ENCODE measurements around the gene MACF1. TPM values are rescaled to one million over a fixed set of nuclear protein-coding genes. Genes with fewer than 3 reads are reported as not detected.

MACF1 gene
- total RNA-seq, 1 experiment from 2014 or later: 103 TPM

- no peak overlapping the region for H3K4me3 ChIP-seq (ENCODE audit: low read length)
- no peaks in the 10 kb centered on the region for H3F3A ChIP-seq (ENCODE audit: low read length, unreplicated experiment)
- no peak overlapping the region for H3K9ac ChIP-seq (ENCODE audit: low read length)
- no peak overlapping the region for H3K4me2 ChIP-seq (ENCODE audit: low read length)
- TF ChIP-seq EZH2phosphoT487 (IDR thresholded peaks at IDR 0.05; ENCODE audit: borderline replicate concordance, low read length): no peak
- TF ChIP-seq, protein P1, sequence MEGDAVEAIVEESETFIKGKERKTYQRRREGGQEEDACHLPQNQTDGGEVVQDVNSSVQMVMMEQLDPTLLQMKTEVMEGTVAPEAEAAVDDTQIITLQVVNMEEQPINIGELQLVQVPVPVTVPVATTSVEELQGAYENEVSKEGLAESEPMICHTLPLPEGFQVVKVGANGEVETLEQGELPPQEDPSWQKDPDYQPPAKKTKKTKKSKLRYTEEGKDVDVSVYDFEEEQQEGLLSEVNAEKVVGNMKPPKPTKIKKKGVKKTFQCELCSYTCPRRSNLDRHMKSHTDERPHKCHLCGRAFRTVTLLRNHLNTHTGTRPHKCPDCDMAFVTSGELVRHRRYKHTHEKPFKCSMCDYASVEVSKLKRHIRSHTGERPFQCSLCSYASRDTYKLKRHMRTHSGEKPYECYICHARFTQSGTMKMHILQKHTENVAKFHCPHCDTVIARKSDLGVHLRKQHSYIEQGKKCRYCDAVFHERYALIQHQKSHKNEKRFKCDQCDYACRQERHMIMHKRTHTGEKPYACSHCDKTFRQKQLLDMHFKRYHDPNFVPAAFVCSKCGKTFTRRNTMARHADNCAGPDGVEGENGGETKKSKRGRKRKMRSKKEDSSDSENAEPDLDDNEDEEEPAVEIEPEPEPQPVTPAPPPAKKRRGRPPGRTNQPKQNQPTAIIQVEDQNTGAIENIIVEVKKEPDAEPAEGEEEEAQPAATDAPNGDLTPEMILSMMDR (conservative IDR thresholded peaks at IDR 0.05; ENCODE audit: low read depth, low read length): no peak
- TF ChIP-seq EZH2 (IDR thresholded peaks at IDR 0.05; ENCODE audit: low read length, unreplicated experiment): no peak
- DNase-seq (no peak), ATAC-seq (no peak)
- intact Hi-C loops (cut with micrococcal nuclease): no loop called here
- H3K27ac ChIP-seq (ENCODE audit: low read length): no peak overlapping the region
- peaks cover 13% of the 10 kb centered on the region for H3K36me3 ChIP-seq (ENCODE audit: low read depth, low read length)
- H2AFZ ChIP-seq (ENCODE audit: low read length): no peak overlapping the region
- CTCF ChIA-PET: no interaction called here
- H3K9me3 ChIP-seq (ENCODE audit: low read length): no peaks in the 10 kb centered on the region
- BruUV-seq (replicated peaks): no TSS peak
- no peaks in the 10 kb centered on the region for H3K27me3 ChIP-seq (ENCODE audit: low read length)
- no peaks in the 10 kb centered on the region for H3K9me2 ChIP-seq (replicated peaks; ENCODE audit: low read length)
- peaks cover 12% of the 10 kb centered on the region for H4K20me1 ChIP-seq (ENCODE audit: low read length)
- H3K4me1 ChIP-seq (ENCODE audit: insufficient read depth, low read length): peaks cover 14% of the 10 kb centered on the region; the same call in 1 of the 2 replicates
- H3K79me2 ChIP-seq (ENCODE audit: low read length): peaks cover 63% of the 10 kb centered on the region
- POLR2A ChIA-PET (ENCODE audit: unreplicated experiment): no interaction called here
Observed at GRCh38 chr1:39418236-39418635, 213.7 kb downstream of the MACF1 start.

DNA sequence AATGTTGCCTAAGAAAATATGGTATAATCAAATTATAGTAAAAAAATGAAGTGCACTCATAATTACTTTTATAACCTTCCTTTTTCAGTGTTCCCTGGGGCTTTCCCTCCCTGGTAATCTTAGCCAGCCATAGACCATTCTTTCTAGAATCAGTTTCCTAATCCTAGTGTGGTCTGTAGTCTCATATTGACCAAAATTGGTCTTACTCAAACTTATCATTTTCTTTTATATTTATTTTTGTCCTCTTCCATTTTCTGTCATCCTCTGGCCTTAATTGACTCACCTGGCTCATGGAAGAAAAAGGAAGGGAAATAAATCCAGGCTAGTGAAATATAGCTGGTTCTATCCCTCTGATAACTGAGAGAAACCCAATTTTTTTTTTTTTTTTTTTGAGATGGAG lies 216.0 kb downstream of the MACF1 start:
- BruUV-seq (replicated peaks): no TSS peak
- 0 out of 2 replicates have a peak, but pooled peaks cover 4% of the 10 kb centered on the region for H3K4me1 ChIP-seq (ENCODE audit: insufficient read depth, low read length)
- DNase-seq: no peak
- H2AFZ ChIP-seq (ENCODE audit: low read length): no peak overlapping the region
- H3K36me3 ChIP-seq (ENCODE audit: low read depth, low read length): peaks cover 31% of the 10 kb centered on the region
- ChIA-PET CTCF (no interaction called here), POLR2A (ENCODE audit: unreplicated experiment) (no interaction called here)
- no peak overlapping the region for H3K27ac ChIP-seq (ENCODE audit: low read length)
- TF ChIP-seq EZH2phosphoT487 (IDR thresholded peaks at IDR 0.05; ENCODE audit: borderline replicate concordance, low read length): no peak
- TF ChIP-seq EZH2 (IDR thresholded peaks at IDR 0.05; ENCODE audit: low read length, unreplicated experiment): no peak
- TF ChIP-seq, protein P1 (conservative IDR thresholded peaks at IDR 0.05; ENCODE audit: low read depth, low read length): no peak
- H4K20me1 ChIP-seq (ENCODE audit: low read length): peaks cover 6% of the 10 kb centered on the region; the same call in 1 of the 2 replicates
- no peak overlapping the region for H3K4me2 ChIP-seq (ENCODE audit: low read length)
- peaks cover 48% of the 10 kb centered on the region for H3K79me2 ChIP-seq (ENCODE audit: low read length)
- no peak for ATAC-seq
- intact Hi-C loops (cut with micrococcal nuclease): no loop called here
- no peaks in the 10 kb centered on the region for H3K27me3 ChIP-seq (ENCODE audit: low read length)
- no peaks in the 10 kb centered on the region for H3F3A ChIP-seq (ENCODE audit: low read length, unreplicated experiment)
- H3K9me2 ChIP-seq (replicated peaks; ENCODE audit: low read length): no peaks in the 10 kb centered on the region
- H3K9ac ChIP-seq (ENCODE audit: low read length): no peak overlapping the region
- H3K9me3 ChIP-seq (ENCODE audit: low read length): no peaks in the 10 kb centered on the region
- no peak overlapping the region for H3K4me3 ChIP-seq (ENCODE audit: low read length)

DNA sequence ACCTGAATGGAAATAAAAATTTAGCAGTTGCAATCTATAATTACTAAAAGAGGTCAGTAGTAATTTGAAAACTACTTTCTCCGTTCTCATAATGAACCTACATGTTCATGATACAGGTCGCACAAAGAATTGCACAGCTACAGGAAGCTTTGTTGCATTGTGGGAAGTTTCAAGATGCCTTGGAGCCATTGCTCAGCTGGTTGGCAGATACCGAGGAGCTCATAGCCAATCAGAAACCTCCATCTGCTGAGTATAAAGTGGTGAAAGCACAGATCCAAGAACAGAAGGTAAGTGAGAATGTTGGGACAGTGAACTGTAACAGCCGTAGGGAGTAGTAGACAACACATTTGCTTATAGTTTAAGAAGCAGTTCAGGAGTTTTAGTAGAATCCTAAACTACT lies 218.1 kb downstream of the MACF1 start:
- H3K4me1 ChIP-seq (ENCODE audit: insufficient read depth, low read length): no peaks in the 10 kb centered on the region
- H2AFZ ChIP-seq (ENCODE audit: low read length): no peak overlapping the region
- TF ChIP-seq, protein P1 (conservative IDR thresholded peaks at IDR 0.05; ENCODE audit: low read depth, low read length): no peak
- no peak for TF ChIP-seq EZH2 (IDR thresholded peaks at IDR 0.05; ENCODE audit: low read length, unreplicated experiment)
- no peak for TF ChIP-seq EZH2phosphoT487 (IDR thresholded peaks at IDR 0.05; ENCODE audit: borderline replicate concordance, low read length)
- no peaks in the 10 kb centered on the region for H3K27me3 ChIP-seq (ENCODE audit: low read length)
- ATAC-seq (no peak), DNase-seq (no peak)
- no peaks in the 10 kb centered on the region for H3F3A ChIP-seq (ENCODE audit: low read length, unreplicated experiment)
- POLR2A ChIA-PET (ENCODE audit: unreplicated experiment): no interaction called here
- 0 out of 2 replicates have a peak, but pooled peaks cover 3% of the 10 kb centered on the region for H4K20me1 ChIP-seq (ENCODE audit: low read length)
- no peaks in the 10 kb centered on the region for H3K9me2 ChIP-seq (replicated peaks; ENCODE audit: low read length)
- no peak overlapping the region for H3K4me2 ChIP-seq (ENCODE audit: low read length)
- BruUV-seq (replicated peaks): no TSS peak
- CTCF ChIA-PET: no interaction called here
- H3K79me2 ChIP-seq (ENCODE audit: low read length): peaks cover 28% of the 10 kb centered on the region
- intact Hi-C loops (cut with micrococcal nuclease): no loop called here
- no peaks in the 10 kb centered on the region for H3K9me3 ChIP-seq (ENCODE audit: low read length)
- no peak overlapping the region for H3K4me3 ChIP-seq (ENCODE audit: low read length)
- H3K36me3 ChIP-seq (ENCODE audit: low read depth, low read length): peaks cover 40% of the 10 kb centered on the region
- no peak overlapping the region for H3K27ac ChIP-seq (ENCODE audit: low read length)
- H3K9ac ChIP-seq (ENCODE audit: low read length): no peak overlapping the region

All from PC-3 (cell line).